ENCODE data around the gene SPPL2B. TPM values are rescaled to one million over a fixed set of nuclear protein-coding genes. Genes with fewer than 3 reads are reported as not detected.

Gene SPPL2B
- total and polyA plus RNA-seq, 7 donors, result 11.4 to 38.0 (median 22.1) TPM

DNA sequence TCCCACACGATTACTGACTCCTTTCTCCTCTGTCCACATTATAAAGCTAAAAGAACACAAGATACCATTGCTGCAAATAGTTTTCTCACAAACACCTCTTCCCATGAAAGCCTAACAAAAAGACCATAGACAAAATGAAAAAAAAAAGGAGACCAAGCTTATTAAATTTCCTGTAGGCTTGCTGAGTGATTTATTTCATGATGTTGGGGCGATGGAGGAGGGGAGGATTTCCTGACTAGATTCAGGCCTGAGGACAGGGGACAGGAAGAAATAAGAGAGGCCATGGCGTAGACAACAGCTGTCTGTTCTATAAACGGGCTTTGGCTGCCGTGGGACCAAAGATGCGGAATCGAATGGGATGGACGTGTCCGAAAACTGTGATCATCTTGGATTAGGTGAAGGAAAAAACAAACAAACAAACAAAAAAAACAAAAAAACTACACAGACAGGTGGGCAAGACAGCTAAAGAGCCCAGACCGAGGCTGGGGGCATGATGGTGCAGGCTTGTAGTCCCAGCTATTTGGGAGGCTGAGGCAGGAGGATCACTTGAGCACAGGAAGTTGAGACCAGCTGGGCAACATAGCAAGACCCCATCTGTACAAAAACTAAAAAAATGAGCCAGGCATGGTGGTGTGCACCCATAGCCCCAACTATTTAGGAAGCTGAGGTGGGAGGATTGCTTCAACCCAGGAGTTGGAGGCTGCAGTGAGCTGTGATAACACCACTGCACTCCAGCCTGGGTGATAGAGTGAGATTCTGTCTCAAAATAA is 36.9 kb downstream of the SPPL2B start:
- intact Hi-C loops (cut with DNase I), result no loop called here
- Histone ChIP-seq H3K27me3 (ENCODE audit: insufficient read depth in 3 of 3, low read length in 2 of 3) (peaks cover 0 to 25% (median 6%) of the 10 kb centered on the region in 3 donors), H3K4me1 (no peaks in the 10 kb centered on the region), H3K27ac (no peak overlapping the region), H3K4me3 (no peak overlapping the region), H3K36me3 (ENCODE audit: insufficient read depth in 1 of 2, low read depth in 1 of 2) (no peaks in the 10 kb centered on the region), H3K9me3 (no peaks in the 10 kb centered on the region)
- WGBS, 3 donors, result 35 to 49% (median 47%) methylated on average over 10 of the region's 10 CpGs
- DNase-seq (no peak), ATAC-seq (no peak)
- no peak for TF ChIP-seq CTCF (IDR thresholded peaks at IDR 0.05)

GRCh38 chr19:2371656-2372055 is 43.2 kb downstream of the SPPL2B start:
- Histone ChIP-seq H3K4me1 (peaks cover 7% of the 10 kb centered on the region), H3K4me3 (no peak overlapping the region), H3K36me3 (ENCODE audit: insufficient read depth in 1 of 2, low read depth in 1 of 2) (no peaks in the 10 kb centered on the region), H3K27me3 (ENCODE audit: insufficient read depth in 3 of 3, low read length in 2 of 3) (no peaks in the 10 kb centered on the region), H3K27ac (no peak overlapping the region), H3K9me3 (no peaks in the 10 kb centered on the region)
- DNase-seq (no peak), ATAC-seq (peak in 1 of 4 donors; percentile 33)
- no peak for TF ChIP-seq CTCF (IDR thresholded peaks at IDR 0.05)
- intact Hi-C loops (cut with DNase I), result no loop called here
- 68 to 84% (median 76%) methylated on average over 16 of the region's 16 CpGs for WGBS, 3 donors

DNA sequence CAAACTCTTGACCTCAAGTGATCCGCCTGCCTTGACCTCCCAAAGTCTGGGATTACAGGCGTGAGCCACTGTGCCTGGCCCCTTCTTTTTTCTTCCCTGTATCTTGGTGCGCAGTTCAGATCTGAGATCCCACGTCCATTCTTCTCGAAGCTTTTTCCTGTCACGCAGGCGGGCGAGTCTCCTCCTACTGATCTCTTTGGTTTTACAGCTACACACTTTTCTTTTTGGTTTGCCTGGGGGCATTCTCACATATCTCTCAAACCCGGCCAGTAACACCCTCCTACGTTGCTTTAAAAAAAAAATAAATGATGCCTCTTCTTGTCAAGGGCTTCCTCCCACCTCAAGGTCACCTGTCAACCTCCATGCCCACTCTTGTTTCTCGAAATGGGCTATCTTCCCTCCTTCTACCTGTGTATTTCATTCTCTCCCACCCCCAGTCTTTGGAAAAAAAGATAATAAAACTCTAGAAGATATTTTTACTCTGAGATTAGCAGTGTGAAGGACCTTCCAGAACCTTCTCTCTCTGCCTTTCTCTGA is 43.7 kb downstream of the SPPL2B start:
- 71 to 75% (median 75%) methylated on average over 11 of the region's 11 CpGs for WGBS, 3 donors
- peaks cover 7% of the 10 kb centered on the region for H3K4me1 ChIP-seq
- intact Hi-C loops (cut with DNase I), result no loop called here
- DNase-seq (no peak), ATAC-seq (no peak)
- no peak overlapping the region for H3K27ac ChIP-seq
- no peak overlapping the region for H3K4me3 ChIP-seq
- H3K36me3 ChIP-seq (ENCODE audit: insufficient read depth in 1 of 2, low read depth in 1 of 2), result no peaks in the 10 kb centered on the region
- H3K9me3 ChIP-seq, result no peaks in the 10 kb centered on the region
- TF ChIP-seq CTCF (IDR thresholded peaks at IDR 0.05), result no peak
- H3K27me3 ChIP-seq (ENCODE audit: insufficient read depth in 3 of 3, low read length in 2 of 3), result no peaks in the 10 kb centered on the region

- no peak for ATAC-seq
- WGBS, 3 donors, result 81 to 87% (median 85%) methylated on average over 12 to 13 of the region's 13 CpGs
- intact Hi-C loops (cut with DNase I), result loop anchor here in 1 of 2 donors (5.0 kb wide), 1 partner anchor 38 kb away; no protein-coding TSS in a partner anchor
Measured at GRCh38 chr19:2374808-2375207, 46.3 kb downstream of the SPPL2B start.

More at GRCh38 chr19:2374808-2375207, 46.3 kb downstream of the SPPL2B start:
- no peak for TF ChIP-seq CTCF (IDR thresholded peaks at IDR 0.05)
- Histone ChIP-seq H3K4me1 (peaks cover 7% of the 10 kb centered on the region), H3K4me3 (no peak overlapping the region), H3K27me3 (ENCODE audit: insufficient read depth in 3 of 3, low read length in 2 of 3) (no peaks in the 10 kb centered on the region), H3K27ac (no peak overlapping the region), H3K36me3 (ENCODE audit: insufficient read depth in 1 of 2, low read depth in 1 of 2) (no peaks in the 10 kb centered on the region), H3K9me3 (no peaks in the 10 kb centered on the region)
- DNase-seq, result no peak
